SK-N-SH (cell line): ENCODE results near the gene HIRA. TPM values are rescaled to one million over a fixed set of nuclear protein-coding genes. Genes with fewer than 3 reads are reported as not detected.

ENCODE experiments used
- CTCF ChIA-PET: fragments of 300-600, 350-600 bp; formaldehyde crosslinking; extraction: SDS; loops from one replicate; lab custom pipeline; 2021; lab: Yijun Ruan, JAX
- POLR2A ChIA-PET: fragments of 350-600 bp; sonication (Branson Sonifier 250); formaldehyde crosslinking; extraction: SDS; loops from one replicate; lab custom pipeline; 2020; ENCODE audit warnings: antibody characterized with exemption, inconsistent platforms; lab: Yijun Ruan, JAX
- DNase-seq: peaks from one replicate; pipeline ENCODE4 v3.0.0; 2012
- H2AFZ ChIP-seq: fragments of 200-600 bp; sonication (generic); 2 replicates; pipeline ENCODE4 v1.8.1; 2016; ENCODE audit warnings: antibody characterized with exemption, mild to moderate bottlenecking, low read depth
- H3F3A ChIP-seq: fragments of 200-600 bp; sonication (generic); replicated peaks from 2 replicates; pipeline ENCODE3; 2016; ENCODE audit warnings: antibody characterized with exemption, mild to moderate bottlenecking; ENCODE audit not compliant: insufficient read depth
- H3K27ac ChIP-seq, 2 experiments: fragments of 200-500 bp in 1 of 2; fragments of 200-600 bp in 1 of 2; sonication (Bioruptor generic) in 1 of 2; sonication (generic), shearing (Covaris generic) in 1 of 2; 2 replicates each; pipeline versions ENCODE4 v1.5.1 to v1.6.1; 2014 to 2016; ENCODE audit warnings: low read depth in 2 of 2, inconsistent platforms in 1 of 2, low read length in 1 of 2, mild to moderate bottlenecking in 1 of 2, mixed read lengths in 1 of 2
- H3K27me3 ChIP-seq: fragments of 200-600 bp; sonication (generic), shearing (Covaris generic); 2 replicates; pipeline ENCODE4 v1.6.1; 2016; ENCODE audit warnings: mixed run types; ENCODE audit not compliant: insufficient read depth
- H3K36me3 ChIP-seq, 2 experiments: fragments of 200-500 bp in 1 of 2; fragments of 200-600 bp in 1 of 2; sonication (Bioruptor generic) in 1 of 2; sonication (generic) in 1 of 2; replicated peaks in 1 of 2; 2 replicates each; pipeline versions ENCODE3 to v1.5.1; 2014 to 2016; ENCODE audit warnings: low read length in 1 of 2, mild to moderate bottlenecking in 1 of 2; ENCODE audit not compliant: insufficient read depth in 2 of 2, control insufficient read depth in 1 of 2
- H3K4me1 ChIP-seq, 2 experiments: fragments of 200-500 bp in 1 of 2; fragments of 200-600 bp in 1 of 2; sonication (Bioruptor generic) in 1 of 2; sonication (generic), shearing (Covaris generic) in 1 of 2; 2 replicates each; pipeline versions ENCODE4 v1.5.1 to v1.6.1; 2014 to 2016; ENCODE audit warnings: low read depth in 1 of 2, low read length in 1 of 2, mixed run types in 1 of 2; ENCODE audit not compliant: insufficient read depth in 2 of 2, control insufficient read depth in 1 of 2
- H3K4me2 ChIP-seq: fragments of 200-600 bp; sonication (generic), shearing (Covaris generic); 2 replicates; pipeline ENCODE4 v1.6.1; 2017; ENCODE audit warnings: mixed run types
- H3K4me3 ChIP-seq, 2 experiments: fragments of 200-500 bp in 1 of 2; fragments of 200-600 bp in 1 of 2; sonication (Bioruptor generic) in 1 of 2; sonication (generic), shearing (Covaris generic) in 1 of 2; 2 replicates each; pipeline versions ENCODE4 v1.5.1 to v1.8.1; 2014 to 2016; ENCODE audit warnings: low read depth in 2 of 2, inconsistent platforms in 1 of 2, low read length in 1 of 2, mild to moderate bottlenecking in 1 of 2, mixed read lengths in 1 of 2, moderate library complexity in 1 of 2
- H3K79me2 ChIP-seq: fragments of 200-600 bp; sonication (generic); 2 replicates; pipeline ENCODE4 v1.8.1; 2017; ENCODE audit warnings: mild to moderate bottlenecking; ENCODE audit not compliant: insufficient read depth
- H3K9ac ChIP-seq: fragments of 200-600 bp; sonication (generic); 2 replicates; pipeline ENCODE4 v1.6.1; 2017; ENCODE audit warnings: mixed run types
- H3K9me2 ChIP-seq: fragments of 200-600 bp; sonication (generic); 2 replicates; pipeline ENCODE4 v1.6.1; 2017; ENCODE audit warnings: mixed run types
- H3K9me3 ChIP-seq: fragments of 200-600 bp; sonication (generic); 2 replicates; pipeline ENCODE4 v1.6.1; 2017; ENCODE audit warnings: mixed run types, mild to moderate bottlenecking, moderate library complexity
- H4K20me1 ChIP-seq: fragments of 200-600 bp; sonication (generic); 2 replicates; pipeline ENCODE4 v1.6.1; 2017; ENCODE audit warnings: mild to moderate bottlenecking, mixed run types; ENCODE audit not compliant: insufficient read depth
- CHD2 ChIP-seq: fragments of 150-350 bp; IDR thresholded peaks from 2 replicates; pipeline ENCODE4 v1.6.1; 2018; ENCODE audit warnings: low read length; ENCODE audit not compliant: partially characterized antibody
- CTCF ChIP-seq: fragments of 200-600 bp; sonication (generic); IDR thresholded peaks from 2 replicates; pipeline ENCODE4 v1.6.1; 2017; ENCODE audit warnings: antibody characterized with exemption, mild to moderate bottlenecking, moderate library complexity
- ELF1 ChIP-seq: IDR thresholded peaks from 2 replicates; pipeline ENCODE4 v1.4.0; 2012
- FOXJ3 ChIP-seq: sonication (generic); formaldehyde crosslinking; IDR thresholded peaks from 2 replicates; pipeline ENCODE4 v1.5.1; 2020; ENCODE audit warnings: mild to moderate bottlenecking, missing genetic modification reagents
- MEF2A ChIP-seq: IDR thresholded peaks from 2 replicates; pipeline ENCODE4 v1.4.0; 2012; ENCODE audit warnings: low read depth, borderline replicate concordance
- NRF1 ChIP-seq: IDR thresholded peaks from 2 replicates; pipeline ENCODE4 v1.6.1; 2012; ENCODE audit warnings: low read depth, mild to moderate bottlenecking, low read length
- RAD21 ChIP-seq: IDR thresholded peaks from 2 replicates; pipeline ENCODE4 v1.6.1; 2012; ENCODE audit warnings: mild to moderate bottlenecking, low read length
- RCOR1 ChIP-seq: fragments of 150-350 bp; IDR thresholded peaks from 2 replicates; pipeline ENCODE4 v1.6.1; 2017; ENCODE audit warnings: antibody characterized with exemption, low read length
- RFX5 ChIP-seq: IDR thresholded peaks from 2 replicates; pipeline ENCODE4 v1.6.1; 2012; ENCODE audit warnings: mild to moderate bottlenecking, improper control_type of control experiment, low read length
- SIN3A ChIP-seq: IDR thresholded peaks from 2 replicates; pipeline ENCODE4 v1.6.1; 2012; ENCODE audit warnings: low read depth, mild to moderate bottlenecking, low read length, moderate library complexity, borderline replicate concordance
- SMC3 ChIP-seq: IDR thresholded peaks from 2 replicates; pipeline ENCODE4 v1.6.1; 2012; ENCODE audit warnings: low read depth, low read length, improper control_type of control experiment
- TAF1 ChIP-seq: IDR thresholded peaks from 2 replicates; pipeline ENCODE4 v1.6.1; 2012; ENCODE audit warnings: low read depth, mild to moderate bottlenecking, low read length, moderate library complexity, borderline replicate concordance
- TCF12 ChIP-seq: IDR thresholded peaks from 2 replicates; pipeline ENCODE4 v1.4.0; 2012
- TEAD4 ChIP-seq: IDR thresholded peaks from 2 replicates; pipeline ENCODE4 v1.4.0; 2012; ENCODE audit warnings: mild to moderate bottlenecking, borderline replicate concordance; ENCODE audit not compliant: insufficient read depth
- YY1 ChIP-seq: IDR thresholded peaks from 2 replicates; pipeline ENCODE4 v1.4.0; 2012; ENCODE audit warnings: low read depth, mild to moderate bottlenecking
- WGBS: methylation state at CpG from one replicate; pipeline ENCODE4 v1.1.6; 2017; ENCODE audit warnings: low lambda C conversion rate; 5-methylcytosine and 5-hydroxymethylcytosine counted together
- polyA plus RNA-seq, 3 experiments: library from polyadenylated mRNA; depleted of rRNA; stranded (reverse); fragments of >200 nt; gene quantifications; 2 replicates each; pipeline ENCODE4 v1.2.3, GENCODE V29; 2012
- TF ChIP-seq, protein P1 (sequence below): IDR thresholded peaks from 2 replicates; pipeline ENCODE4 v1.4.0; 2012; ENCODE audit warnings: low read depth
- TF ChIP-seq, protein P2 (sequence below): fragments of 150-350 bp; IDR thresholded peaks from 2 replicates; pipeline ENCODE4 v1.6.1; 2017; ENCODE audit warnings: antibody characterized with exemption, low read length, low read depth, borderline replicate concordance
- TF ChIP-seq, protein P3 (sequence below): IDR thresholded peaks from 2 replicates; pipeline ENCODE4 v1.4.0; 2012; ENCODE audit warnings: low read depth, borderline replicate concordance
- TF ChIP-seq, protein P4 (sequence below): fragments of 150-350 bp; IDR thresholded peaks from 2 replicates; pipeline ENCODE4 v1.6.1; 2016; ENCODE audit warnings: mild to moderate bottlenecking, low read depth, low read length

Gene HIRA
- polyA plus RNA-seq, 1 of the 3 experiments (the other 2 are of a cell fraction), result 21.0 TPM

- Histone ChIP-seq H3K9me2 (no peaks in the 10 kb centered on the region), H3F3A (no peaks in the 10 kb centered on the region), H4K20me1 (no peaks in the 10 kb centered on the region), H3K27ac (no peak overlapping the region), H3K4me3 (no peak overlapping the region), H3K79me2 (no peaks in the 10 kb centered on the region), H3K4me1 (no peaks in the 10 kb centered on the region), H3K9me3 (no peaks in the 10 kb centered on the region), H2AFZ (no peak overlapping the region), H3K36me3 (peaks cover 24 to 60% of the 10 kb centered on the region in 2 experiments), H3K27me3 (no peaks in the 10 kb centered on the region), H3K4me2 (no peak overlapping the region), H3K9ac (no peak overlapping the region)
- TF ChIP-seq, protein P1, sequence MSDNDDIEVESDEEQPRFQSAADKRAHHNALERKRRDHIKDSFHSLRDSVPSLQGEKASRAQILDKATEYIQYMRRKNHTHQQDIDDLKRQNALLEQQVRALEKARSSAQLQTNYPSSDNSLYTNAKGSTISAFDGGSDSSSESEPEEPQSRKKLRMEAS, result no peak
- no peak for TF ChIP-seq YY1
- no peak for TF ChIP-seq ELF1
- TF ChIP-seq, protein P2, sequence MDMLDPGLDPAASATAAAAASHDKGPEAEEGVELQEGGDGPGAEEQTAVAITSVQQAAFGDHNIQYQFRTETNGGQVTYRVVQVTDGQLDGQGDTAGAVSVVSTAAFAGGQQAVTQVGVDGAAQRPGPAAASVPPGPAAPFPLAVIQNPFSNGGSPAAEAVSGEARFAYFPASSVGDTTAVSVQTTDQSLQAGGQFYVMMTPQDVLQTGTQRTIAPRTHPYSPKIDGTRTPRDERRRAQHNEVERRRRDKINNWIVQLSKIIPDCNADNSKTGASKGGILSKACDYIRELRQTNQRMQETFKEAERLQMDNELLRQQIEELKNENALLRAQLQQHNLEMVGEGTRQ, result no peak
- no peak for TF ChIP-seq NRF1
- TF ChIP-seq CHD2, result no peak
- no peak for TF ChIP-seq TCF12
- TF ChIP-seq RFX5, result no peak
- TF ChIP-seq RCOR1, result no peak
- TF ChIP-seq SMC3, result no peak
- TF ChIP-seq SIN3A, result no peak
- TF ChIP-seq FOXJ3 (CRISPR knock-in tag), result no peak
- CTCF ChIA-PET, result no interaction called here
- 83% methylated on average over 6 of the region's 6 CpGs for WGBS
- DNase-seq, result no peak
- POLR2A ChIA-PET, result no interaction called here
Measured at GRCh38 chr22:19352217-19352616, 79.3 kb downstream of the HIRA start.

GRCh38 chr22:19351604-19352003, 79.9 kb downstream of the HIRA start:
- Histone ChIP-seq H3K4me1 (no peaks in the 10 kb centered on the region), H3K9me2 (no peaks in the 10 kb centered on the region), H3K27ac (no peak overlapping the region), H3K79me2 (no peaks in the 10 kb centered on the region), H4K20me1 (no peaks in the 10 kb centered on the region), H2AFZ (no peak overlapping the region), H3K4me2 (no peak overlapping the region), H3K4me3 (no peak overlapping the region), H3K9ac (no peak overlapping the region), H3K36me3 (peaks cover 24 to 57% of the 10 kb centered on the region in 2 experiments), H3K9me3 (no peaks in the 10 kb centered on the region), H3K27me3 (no peaks in the 10 kb centered on the region), H3F3A (no peaks in the 10 kb centered on the region)
- DNase-seq, result no peak
- ChIA-PET POLR2A (no interaction called here), CTCF (no interaction called here)
- 86% methylated on average over 6 of the region's 6 CpGs for WGBS
- no peak for TF ChIP-seq RAD21
- TF ChIP-seq, protein P1, result no peak
- TF ChIP-seq, protein P3, sequence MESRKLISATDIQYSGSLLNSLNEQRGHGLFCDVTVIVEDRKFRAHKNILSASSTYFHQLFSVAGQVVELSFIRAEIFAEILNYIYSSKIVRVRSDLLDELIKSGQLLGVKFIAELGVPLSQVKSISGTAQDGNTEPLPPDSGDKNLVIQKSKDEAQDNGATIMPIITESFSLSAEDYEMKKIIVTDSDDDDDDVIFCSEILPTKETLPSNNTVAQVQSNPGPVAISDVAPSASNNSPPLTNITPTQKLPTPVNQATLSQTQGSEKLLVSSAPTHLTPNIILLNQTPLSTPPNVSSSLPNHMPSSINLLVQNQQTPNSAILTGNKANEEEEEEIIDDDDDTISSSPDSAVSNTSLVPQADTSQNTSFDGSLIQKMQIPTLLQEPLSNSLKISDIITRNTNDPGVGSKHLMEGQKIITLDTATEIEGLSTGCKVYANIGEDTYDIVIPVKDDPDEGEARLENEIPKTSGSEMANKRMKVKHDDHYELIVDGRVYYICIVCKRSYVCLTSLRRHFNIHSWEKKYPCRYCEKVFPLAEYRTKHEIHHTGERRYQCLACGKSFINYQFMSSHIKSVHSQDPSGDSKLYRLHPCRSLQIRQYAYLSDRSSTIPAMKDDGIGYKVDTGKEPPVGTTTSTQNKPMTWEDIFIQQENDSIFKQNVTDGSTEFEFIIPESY, result no peak
- no peak for TF ChIP-seq CTCF
- no peak for TF ChIP-seq TAF1
- TF ChIP-seq FOXJ3 (CRISPR knock-in tag), result no peak
- no peak for TF ChIP-seq MEF2A
- no peak for TF ChIP-seq TEAD4
- TF ChIP-seq SMC3, result no peak
- TF ChIP-seq, protein P4, sequence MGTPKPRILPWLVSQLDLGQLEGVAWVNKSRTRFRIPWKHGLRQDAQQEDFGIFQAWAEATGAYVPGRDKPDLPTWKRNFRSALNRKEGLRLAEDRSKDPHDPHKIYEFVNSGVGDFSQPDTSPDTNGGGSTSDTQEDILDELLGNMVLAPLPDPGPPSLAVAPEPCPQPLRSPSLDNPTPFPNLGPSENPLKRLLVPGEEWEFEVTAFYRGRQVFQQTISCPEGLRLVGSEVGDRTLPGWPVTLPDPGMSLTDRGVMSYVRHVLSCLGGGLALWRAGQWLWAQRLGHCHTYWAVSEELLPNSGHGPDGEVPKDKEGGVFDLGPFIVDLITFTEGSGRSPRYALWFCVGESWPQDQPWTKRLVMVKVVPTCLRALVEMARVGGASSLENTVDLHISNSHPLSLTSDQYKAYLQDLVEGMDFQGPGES, result no peak
